ENCODE measurements around the gene DBNL.

DNA sequence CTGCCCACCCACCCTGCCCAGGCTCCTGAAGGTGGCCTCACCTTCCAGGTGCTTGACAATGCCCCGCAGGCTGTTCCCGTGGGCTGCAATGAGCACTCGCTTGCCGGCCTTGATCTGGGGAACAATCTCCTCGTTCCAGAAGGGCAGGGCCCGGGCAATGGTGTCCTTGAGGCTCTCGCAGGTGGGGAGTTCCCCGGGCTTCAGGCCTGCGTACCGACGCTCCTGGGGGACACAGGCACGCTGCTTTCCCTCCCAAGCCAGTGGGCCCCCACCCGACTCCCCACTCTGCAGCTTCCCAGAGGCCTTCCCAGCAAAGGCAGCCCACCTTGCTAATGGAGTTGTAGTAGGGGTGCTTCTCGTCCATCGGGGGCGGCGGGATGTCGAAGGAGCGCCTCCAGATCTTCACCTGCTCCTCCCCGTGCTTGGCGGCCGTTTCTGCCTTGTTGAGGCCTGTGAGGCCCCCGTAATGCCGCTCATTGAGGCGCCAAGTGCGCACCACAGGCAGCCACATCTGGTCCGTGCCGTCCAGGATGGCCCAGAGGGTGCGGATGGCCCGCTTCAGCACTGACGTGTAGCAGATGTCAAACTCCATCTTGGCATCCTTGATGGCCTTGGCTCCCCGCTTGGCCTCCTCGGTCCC, 20.4 kb downstream of the DBNL start:
- TF ChIP-seq, protein P1, sequence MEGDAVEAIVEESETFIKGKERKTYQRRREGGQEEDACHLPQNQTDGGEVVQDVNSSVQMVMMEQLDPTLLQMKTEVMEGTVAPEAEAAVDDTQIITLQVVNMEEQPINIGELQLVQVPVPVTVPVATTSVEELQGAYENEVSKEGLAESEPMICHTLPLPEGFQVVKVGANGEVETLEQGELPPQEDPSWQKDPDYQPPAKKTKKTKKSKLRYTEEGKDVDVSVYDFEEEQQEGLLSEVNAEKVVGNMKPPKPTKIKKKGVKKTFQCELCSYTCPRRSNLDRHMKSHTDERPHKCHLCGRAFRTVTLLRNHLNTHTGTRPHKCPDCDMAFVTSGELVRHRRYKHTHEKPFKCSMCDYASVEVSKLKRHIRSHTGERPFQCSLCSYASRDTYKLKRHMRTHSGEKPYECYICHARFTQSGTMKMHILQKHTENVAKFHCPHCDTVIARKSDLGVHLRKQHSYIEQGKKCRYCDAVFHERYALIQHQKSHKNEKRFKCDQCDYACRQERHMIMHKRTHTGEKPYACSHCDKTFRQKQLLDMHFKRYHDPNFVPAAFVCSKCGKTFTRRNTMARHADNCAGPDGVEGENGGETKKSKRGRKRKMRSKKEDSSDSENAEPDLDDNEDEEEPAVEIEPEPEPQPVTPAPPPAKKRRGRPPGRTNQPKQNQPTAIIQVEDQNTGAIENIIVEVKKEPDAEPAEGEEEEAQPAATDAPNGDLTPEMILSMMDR (IDR thresholded peaks at IDR 0.05; ENCODE audit: low read depth, low read length), result no peak
- TF ChIP-seq EZH2phosphoT487 (IDR thresholded peaks at IDR 0.05; ENCODE audit: low read depth), result no peak

All from OCI-LY3 (cell line).